Measurements from ENCODE around the gene GRIK3.

GRCh38 chr1:36768486-36769178 lies 265.7 kb downstream of the GRIK3 start:
- no peak for TF ChIP-seq PKNOX1 (IDR thresholded peaks at IDR 0.05)
- TF ChIP-seq ARNT (IDR thresholded peaks at IDR 0.05): no peak
- TF ChIP-seq SUZ12 (IDR thresholded peaks at IDR 0.05): no peak
- TF ChIP-seq SP1 (IDR thresholded peaks at IDR 0.05): no peak
- no peak for TF ChIP-seq L3MBTL2 (conservative IDR thresholded peaks at IDR 0.05)
- TF ChIP-seq FOXM1 (IDR thresholded peaks at IDR 0.05; ENCODE audit: borderline replicate concordance): no peak
- TF ChIP-seq CTBP1 (IDR thresholded peaks at IDR 0.05; ENCODE audit: borderline replicate concordance): no peak

All from HEK293T (cell line).